ENCODE data around the gene ZNF513.
"Not testable (repeated sequence)": the region's sequence is repeated elsewhere in the genome, so short reads cannot be mapped to it uniquely, and the experiment has no call there.

Gene ZNF513

GRCh38 chr2:27353386-27353761 is 27.2 kb downstream of the ZNF513 start:
- not testable (repeated sequence) for H3K36me3 ChIP-seq (ENCODE audit: control insufficient read depth, insufficient read depth, low read length); H3K27ac ChIP-seq (ENCODE audit: low read depth, low read length); H3K9ac ChIP-seq (ENCODE audit: low read length); H3K9me3 ChIP-seq (ENCODE audit: control insufficient read depth, insufficient read depth, low read depth, low read length); H3K27me3 ChIP-seq (ENCODE audit: control insufficient read depth, insufficient read depth, low read length); H3K4me3 ChIP-seq (ENCODE audit: low read depth, low read length)
- H3K4me1 ChIP-seq (ENCODE audit: control insufficient read depth, insufficient read depth, low read length): peaks cover 26% of the 10 kb centered on the region

GRCh38 chr2:27351802-27352598 is 28.5 kb downstream of the ZNF513 start:
- Histone ChIP-seq H3K27ac (ENCODE audit: low read depth, low read length) (no peak overlapping the region), H3K9ac (ENCODE audit: low read length) (no peak overlapping the region), H3K36me3 (ENCODE audit: control insufficient read depth, insufficient read depth, low read length) (peaks cover 7% of the 10 kb centered on the region), H3K4me3 (ENCODE audit: low read depth, low read length) (no peak overlapping the region), H3K9me3 (ENCODE audit: control insufficient read depth, insufficient read depth, low read depth, low read length) (no peaks in the 10 kb centered on the region), H3K4me1 (ENCODE audit: control insufficient read depth, insufficient read depth, low read length) (peaks cover 26% of the 10 kb centered on the region), H3K27me3 (ENCODE audit: control insufficient read depth, insufficient read depth, low read length) (no peaks in the 10 kb centered on the region)

GRCh38 chr2:27350106-27350693 is 30.3 kb downstream of the ZNF513 start:
- no peak overlapping the region for H3K27ac ChIP-seq (ENCODE audit: low read depth, low read length)
- peaks cover 7% of the 10 kb centered on the region for H3K36me3 ChIP-seq (ENCODE audit: control insufficient read depth, insufficient read depth, low read length)
- H3K27me3 ChIP-seq (ENCODE audit: control insufficient read depth, insufficient read depth, low read length): no peaks in the 10 kb centered on the region
- H3K9ac ChIP-seq (ENCODE audit: low read length): no peak overlapping the region
- no peak overlapping the region for H3K4me3 ChIP-seq (ENCODE audit: low read depth, low read length)
- no peaks in the 10 kb centered on the region for H3K9me3 ChIP-seq (ENCODE audit: control insufficient read depth, insufficient read depth, low read depth, low read length)
- H3K4me1 ChIP-seq (ENCODE audit: control insufficient read depth, insufficient read depth, low read length): peaks cover 26% of the 10 kb centered on the region

GRCh38 chr2:27347641-27348040 is 32.9 kb downstream of the ZNF513 start:
- H3K27me3 ChIP-seq (ENCODE audit: control insufficient read depth, insufficient read depth, low read length): no peaks in the 10 kb centered on the region
- no peaks in the 10 kb centered on the region for H3K9me3 ChIP-seq (ENCODE audit: control insufficient read depth, insufficient read depth, low read depth, low read length)
- H3K36me3 ChIP-seq (ENCODE audit: control insufficient read depth, insufficient read depth, low read length): peaks cover 17% of the 10 kb centered on the region
- no peak overlapping the region for H3K27ac ChIP-seq (ENCODE audit: low read depth, low read length)
- peaks cover 8% of the 10 kb centered on the region for H3K4me1 ChIP-seq (ENCODE audit: control insufficient read depth, insufficient read depth, low read length)
- H3K9ac ChIP-seq (ENCODE audit: low read length): no peak overlapping the region
- no peak overlapping the region for H3K4me3 ChIP-seq (ENCODE audit: low read depth, low read length)

- H3K27me3 ChIP-seq (ENCODE audit: control insufficient read depth, insufficient read depth, low read length): no peaks in the 10 kb centered on the region
- no peaks in the 10 kb centered on the region for H3K4me1 ChIP-seq (ENCODE audit: control insufficient read depth, insufficient read depth, low read length)
- no peak overlapping the region for H3K27ac ChIP-seq (ENCODE audit: low read depth, low read length)
- no peak overlapping the region for H3K9ac ChIP-seq (ENCODE audit: low read length)
- H3K9me3 ChIP-seq (ENCODE audit: control insufficient read depth, insufficient read depth, low read depth, low read length): no peaks in the 10 kb centered on the region
- no peak overlapping the region for H3K4me3 ChIP-seq (ENCODE audit: low read depth, low read length)
- H3K36me3 ChIP-seq (ENCODE audit: control insufficient read depth, insufficient read depth, low read length): peaks cover 89% of the 10 kb centered on the region
These were observed 44.4 kb downstream of the ZNF513 start for GRCh38 chr2:27336173-27336572.

GRCh38 chr2:27335311-27335710 is 45.2 kb downstream of the ZNF513 start:
- Histone ChIP-seq H3K4me3 (ENCODE audit: low read depth, low read length) (no peak overlapping the region), H3K4me1 (ENCODE audit: control insufficient read depth, insufficient read depth, low read length) (no peaks in the 10 kb centered on the region), H3K9me3 (ENCODE audit: control insufficient read depth, insufficient read depth, low read depth, low read length) (no peaks in the 10 kb centered on the region), H3K27me3 (ENCODE audit: control insufficient read depth, insufficient read depth, low read length) (no peaks in the 10 kb centered on the region), H3K9ac (ENCODE audit: low read length) (no peak overlapping the region), H3K36me3 (ENCODE audit: control insufficient read depth, insufficient read depth, low read length) (peaks cover 88% of the 10 kb centered on the region), H3K27ac (ENCODE audit: low read depth, low read length) (no peak overlapping the region)

Data from HUES6 (cell line).